ENCODE results near the gene HMX1. TPM values are rescaled to one million over a fixed set of nuclear protein-coding genes. Genes with fewer than 3 reads are reported as not detected.

HMX1 gene
- total RNA-seq = not detected in 2 replicates

GRCh38 chr4:8871417-8872401 is at the start of gene HMX1:
Gene HMX1 (minus strand): TSS chr4:8871839. CDS start chr4:8871614, 225 bp downstream.

